CD4-positive, alpha-beta T cell treated with Interleukin-15 for 4 hours (primary cell): ENCODE measurements around the gene THRB.

ENCODE experiments used
- DNase-seq: peaks from one replicate; pipeline ENCODE4 v3.0.0-alpha.2; 2020; ENCODE audit warnings: low spot score

The THRB gene

GRCh38 chr3:24177201-24177600 is 317.4 kb downstream of the THRB start:
- no peak for DNase-seq

GRCh38 chr3:24174614-24175013 is 320.0 kb downstream of the THRB start:
- no peak for DNase-seq

- no peak for DNase-seq
Observed at GRCh38 chr3:24168977-24169376, 325.7 kb downstream of the THRB start.

GRCh38 chr3:24167429-24167828 is 327.2 kb downstream of the THRB start:
- DNase-seq, result no peak

- DNase-seq, result no peak
Observed at GRCh38 chr3:24166515-24166914, 328.1 kb downstream of the THRB start.

- no peak for DNase-seq
Observed at GRCh38 chr3:24165603-24165982, 329.1 kb downstream of the THRB start.

GRCh38 chr3:24164967-24165602 is 329.6 kb downstream of the THRB start:
- no peak for DNase-seq

GRCh38 chr3:24162929-24163328 is 331.7 kb downstream of the THRB start:
- DNase-seq, result no peak

GRCh38 chr3:24161841-24162240 is 332.8 kb downstream of the THRB start:
- no peak for DNase-seq

GRCh38 chr3:24160424-24161095 is 334.1 kb downstream of the THRB start:
- DNase-seq, result no peak

- DNase-seq, result no peak
Observed at GRCh38 chr3:24158761-24159454, 335.7 kb downstream of the THRB start.

GRCh38 chr3:24157106-24157505 is 337.5 kb downstream of the THRB start:
- DNase-seq, result no peak

GRCh38 chr3:24156466-24156865 is 338.2 kb downstream of the THRB start:
- DNase-seq, result no peak

GRCh38 chr3:24155276-24155675 is 339.4 kb downstream of the THRB start:
- no peak for DNase-seq

- no peak for DNase-seq
Observed at GRCh38 chr3:24154781-24155180, 339.9 kb downstream of the THRB start.

GRCh38 chr3:24154013-24154695 is 340.5 kb downstream of the THRB start:
- no peak for DNase-seq

- DNase-seq, result no peak
Observed at GRCh38 chr3:24151594-24151993, 343.1 kb downstream of the THRB start.

- no peak for DNase-seq
Observed at GRCh38 chr3:24149032-24149431, 345.6 kb downstream of the THRB start.

GRCh38 chr3:24145981-24146822 is 348.4 kb downstream of the THRB start:
- no peak for DNase-seq

GRCh38 chr3:24145481-24145880 is 349.2 kb downstream of the THRB start:
- no peak for DNase-seq

- no peak for DNase-seq
Observed at GRCh38 chr3:24142127-24142526, 352.5 kb downstream of the THRB start.

- no peak for DNase-seq
Observed at GRCh38 chr3:24141548-24141947, 353.1 kb downstream of the THRB start.
